Endodermal cell (in vitro differentiated cells): ENCODE results near the gene KCNS3. TPM values are rescaled to one million over a fixed set of nuclear protein-coding genes. Genes with fewer than 3 reads are reported as not detected.

ENCODE experiments used
- DNase-seq: peaks from one replicate; pipeline ENCODE4 v3.0.0-alpha.2; 2017
- H3K27ac ChIP-seq: 2 replicates; pipeline ENCODE4 v1.5.1; 2013; ENCODE audit warnings: mild to moderate bottlenecking, low read depth, low read length, moderate library complexity
- H3K27me3 ChIP-seq: 2 replicates; pipeline ENCODE4 v1.6.1; 2013; ENCODE audit warnings: mild to moderate bottlenecking, low read length, moderate library complexity; ENCODE audit not compliant: insufficient read depth, control insufficient read depth, poor library complexity, severe bottlenecking
- H3K36me3 ChIP-seq: 2 replicates; pipeline ENCODE4 v1.7.0; 2013; ENCODE audit warnings: mild to moderate bottlenecking, low read length, moderate library complexity; ENCODE audit not compliant: control insufficient read depth, insufficient read depth
- H3K4me1 ChIP-seq: one replicate; pipeline ENCODE4 v1.7.0; 2013; ENCODE audit warnings: low read length; ENCODE audit not compliant: control insufficient read depth, insufficient read depth
- H3K4me3 ChIP-seq: 2 replicates; pipeline ENCODE4 v1.5.1; 2013; ENCODE audit warnings: mild to moderate bottlenecking, low read length, moderate library complexity
- H3K9ac ChIP-seq: 2 replicates; pipeline ENCODE4 v1.6.1; 2013; ENCODE audit warnings: mild to moderate bottlenecking, low read length, moderate library complexity; ENCODE audit not compliant: poor library complexity, severe bottlenecking; ENCODE audit errors: extremely low read depth
- H3K9me3 ChIP-seq: 2 replicates; pipeline ENCODE4 v1.6.1; 2013; ENCODE audit warnings: mild to moderate bottlenecking, low read length, moderate library complexity; ENCODE audit not compliant: control insufficient read depth
- H3K27ac Mint-ChIP-seq: 2 replicates; pipeline ENCODE4 v1.8.0; 2020; ENCODE audit warnings: mixed read lengths
- H3K27me3 Mint-ChIP-seq: 2 replicates; pipeline ENCODE4 v1.8.0; 2021; ENCODE audit warnings: mild to moderate bottlenecking, mixed read lengths; ENCODE audit not compliant: insufficient read depth
- H3K36me3 Mint-ChIP-seq: 2 replicates; pipeline ENCODE4 v1.8.0; 2020; ENCODE audit warnings: low read depth, mixed read lengths
- H3K4me1 Mint-ChIP-seq: 2 replicates; pipeline ENCODE4 v1.8.0; 2020; ENCODE audit warnings: mixed read lengths
- H3K4me3 Mint-ChIP-seq: 2 replicates; pipeline ENCODE4 v1.8.0; 2020; ENCODE audit warnings: mild to moderate bottlenecking, moderate library complexity, mixed read lengths
- H3K9me3 Mint-ChIP-seq: 2 replicates; pipeline ENCODE4 v1.8.0; 2020; ENCODE audit warnings: mild to moderate bottlenecking, mixed read lengths
- WGBS, 2 experiments: methylation state at CpG; one replicate each; pipeline versions ENCODE4 v1.1.5 to v1.1.7; 2013; ENCODE audit warnings: missing lambda C conversion rate in 2 of 2, mixed read lengths in 1 of 2; ENCODE audit not compliant: insufficient coverage in 1 of 2, insufficient read length in 1 of 2; 5-methylcytosine and 5-hydroxymethylcytosine counted together
- total RNA-seq, 2 donors: library from RNA; stranded (reverse); fragmentation: NEBNext Ultra II Directional in 1 of 2; extraction: Animal tissue kit (Norgen Biotek cat#: 25700) in 1 of 2; gene quantifications; 2 replicates in 1 of 2; 3 replicates in 1 of 2; pipeline ENCODE4 v1.2.1, GENCODE V29; 2021
- TF ChIP-seq, protein P1 (sequence below): fragments of 200-600 bp; sonication (generic); conservative IDR thresholded peaks from 2 replicates; pipeline ENCODE4 v1.5.0; 2021; ENCODE audit warnings: antibody characterized with exemption, mild to moderate bottlenecking

KCNS3 gene
- total RNA-seq, 2 donors from 2014 or later: 10.7 to 11.1 TPM

DNA sequence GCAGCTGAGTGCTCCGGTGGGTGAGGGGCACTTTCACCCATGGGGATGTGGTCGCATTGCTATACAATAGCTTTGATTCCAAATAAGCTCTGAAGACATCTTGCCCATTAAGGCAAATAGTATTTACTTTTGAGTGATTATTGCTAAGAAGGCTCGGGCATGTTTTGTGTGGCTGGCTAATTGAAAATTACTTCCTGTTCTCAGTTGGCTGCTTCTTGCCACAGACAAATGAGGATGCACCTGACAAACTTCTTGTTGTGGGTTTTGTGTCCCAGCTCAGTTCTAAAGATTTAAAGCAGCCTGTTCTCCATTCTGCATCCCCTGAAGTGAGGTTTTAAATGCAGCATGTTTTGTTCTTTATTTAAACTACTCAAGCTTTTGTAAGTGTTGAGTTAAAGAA, 88.3 kb downstream of the KCNS3 start:
- Histone ChIP-seq H3K9me3 (no peaks in the 10 kb centered on the region), H3K27me3 (peaks cover 6% of the 10 kb centered on the region), H3K27ac (no peak overlapping the region), H3K36me3 (no peaks in the 10 kb centered on the region), H3K4me3 (no peak overlapping the region), H3K4me1 (no peaks in the 10 kb centered on the region), H3K9ac (no peak overlapping the region)
- H3K27me3 Mint-ChIP-seq: peaks cover 5% of the 10 kb centered on the region
- no peak for DNase-seq
- no peaks in the 10 kb centered on the region for H3K9me3 Mint-ChIP-seq
- TF ChIP-seq, protein P1, sequence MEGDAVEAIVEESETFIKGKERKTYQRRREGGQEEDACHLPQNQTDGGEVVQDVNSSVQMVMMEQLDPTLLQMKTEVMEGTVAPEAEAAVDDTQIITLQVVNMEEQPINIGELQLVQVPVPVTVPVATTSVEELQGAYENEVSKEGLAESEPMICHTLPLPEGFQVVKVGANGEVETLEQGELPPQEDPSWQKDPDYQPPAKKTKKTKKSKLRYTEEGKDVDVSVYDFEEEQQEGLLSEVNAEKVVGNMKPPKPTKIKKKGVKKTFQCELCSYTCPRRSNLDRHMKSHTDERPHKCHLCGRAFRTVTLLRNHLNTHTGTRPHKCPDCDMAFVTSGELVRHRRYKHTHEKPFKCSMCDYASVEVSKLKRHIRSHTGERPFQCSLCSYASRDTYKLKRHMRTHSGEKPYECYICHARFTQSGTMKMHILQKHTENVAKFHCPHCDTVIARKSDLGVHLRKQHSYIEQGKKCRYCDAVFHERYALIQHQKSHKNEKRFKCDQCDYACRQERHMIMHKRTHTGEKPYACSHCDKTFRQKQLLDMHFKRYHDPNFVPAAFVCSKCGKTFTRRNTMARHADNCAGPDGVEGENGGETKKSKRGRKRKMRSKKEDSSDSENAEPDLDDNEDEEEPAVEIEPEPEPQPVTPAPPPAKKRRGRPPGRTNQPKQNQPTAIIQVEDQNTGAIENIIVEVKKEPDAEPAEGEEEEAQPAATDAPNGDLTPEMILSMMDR: no peak
- no peak overlapping the region for H3K27ac Mint-ChIP-seq
- 96 to 100% methylated on average over 1 to 3 of the region's 3 CpGs for WGBS, 2 experiments
- H3K4me1 Mint-ChIP-seq: peaks cover 8% of the 10 kb centered on the region
- H3K4me3 Mint-ChIP-seq: no peak overlapping the region
- H3K36me3 Mint-ChIP-seq: no peaks in the 10 kb centered on the region

DNA sequence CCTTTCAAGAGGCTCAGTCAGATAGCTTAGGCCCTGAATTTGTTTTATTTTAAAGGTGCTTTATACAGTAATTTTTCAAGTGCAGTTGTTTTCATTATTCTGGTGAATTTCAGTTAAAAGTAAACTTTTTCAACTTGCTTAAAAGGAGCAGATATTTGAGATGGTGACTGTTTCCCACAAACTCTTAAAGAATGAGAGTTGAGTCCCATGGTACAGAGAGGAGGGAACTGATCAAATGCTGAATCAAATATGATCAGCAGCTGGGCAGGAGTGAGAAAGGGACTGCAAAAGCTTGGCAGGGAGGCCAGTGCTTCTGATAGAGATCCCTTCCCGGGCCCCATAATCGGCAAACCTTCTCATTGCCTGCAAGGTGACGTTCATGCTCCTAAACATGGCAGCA, 91.2 kb downstream of the KCNS3 start:
- H3K4me1 Mint-ChIP-seq: peaks cover 22% of the 10 kb centered on the region
- TF ChIP-seq, protein P1: no peak
- H3K27ac ChIP-seq: no peak overlapping the region
- H3K4me1 ChIP-seq: peaks cover 4% of the 10 kb centered on the region
- H3K27me3 ChIP-seq: peaks cover 25% of the 10 kb centered on the region
- no peaks in the 10 kb centered on the region for H3K9me3 Mint-ChIP-seq
- H3K27me3 Mint-ChIP-seq: peaks cover 15% of the 10 kb centered on the region
- H3K36me3 Mint-ChIP-seq: no peaks in the 10 kb centered on the region
- H3K27ac Mint-ChIP-seq: no peak overlapping the region
- 87 to 95% methylated on average over 3 of the region's 3 CpGs for WGBS, 2 experiments
- DNase-seq: no peak
- no peak overlapping the region for H3K4me3 ChIP-seq
- H3K36me3 ChIP-seq: no peaks in the 10 kb centered on the region
- no peaks in the 10 kb centered on the region for H3K9me3 ChIP-seq
- H3K4me3 Mint-ChIP-seq: no peak overlapping the region
- no peak overlapping the region for H3K9ac ChIP-seq

DNA sequence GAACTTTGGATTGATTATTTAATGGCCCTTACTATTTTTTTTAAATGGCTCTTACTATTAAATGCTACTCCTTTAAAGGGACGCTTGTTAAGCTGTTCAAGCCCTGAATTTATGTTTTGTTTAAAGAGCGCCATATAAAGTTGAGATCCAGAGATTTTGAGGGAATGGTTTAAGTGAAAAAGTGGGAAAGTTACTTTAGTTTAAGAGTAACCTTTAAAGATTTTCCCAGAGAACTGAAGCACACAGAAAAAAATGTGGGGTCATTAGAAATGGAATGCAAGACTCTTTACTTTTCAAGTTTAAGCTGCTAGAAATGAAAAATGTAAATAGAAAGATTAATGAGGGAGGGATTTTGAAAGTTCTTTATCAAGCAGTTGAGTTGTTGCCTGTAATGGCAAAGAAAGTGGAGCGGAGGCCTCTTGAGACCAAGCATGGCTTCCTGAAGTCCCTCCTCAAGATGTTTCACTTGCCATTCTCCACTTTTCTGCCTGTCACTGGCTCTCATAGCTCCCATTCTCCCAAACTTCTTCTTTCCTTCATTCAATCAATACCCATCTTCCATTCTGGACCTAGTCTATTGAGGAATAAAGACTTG, 93.2 kb downstream of the KCNS3 start:
- Mint-ChIP-seq H3K9me3 (peaks cover 11% of the 10 kb centered on the region), H3K36me3 (no peaks in the 10 kb centered on the region), H3K27ac (no peak overlapping the region), H3K4me3 (no peak overlapping the region), H3K4me1 (peaks cover 32% of the 10 kb centered on the region), H3K27me3 (peaks cover 10% of the 10 kb centered on the region)
- 91 to 92% methylated on average over 3 of the region's 3 CpGs for WGBS, 2 experiments
- peaks cover 4% of the 10 kb centered on the region for H3K4me1 ChIP-seq
- no peak overlapping the region for H3K9ac ChIP-seq
- no peak for DNase-seq
- TF ChIP-seq, protein P1: no peak
- H3K9me3 ChIP-seq: peaks cover 10% of the 10 kb centered on the region
- no peak overlapping the region for H3K4me3 ChIP-seq
- H3K27ac ChIP-seq: no peak overlapping the region
- peaks cover 25% of the 10 kb centered on the region for H3K27me3 ChIP-seq
- H3K36me3 ChIP-seq: no peaks in the 10 kb centered on the region
